ENCODE results near the gene WWC2.
A peak's percentile ranks its signal among the peaks of the same experiment; 100 is the strongest.

WWC2 gene

DNA sequence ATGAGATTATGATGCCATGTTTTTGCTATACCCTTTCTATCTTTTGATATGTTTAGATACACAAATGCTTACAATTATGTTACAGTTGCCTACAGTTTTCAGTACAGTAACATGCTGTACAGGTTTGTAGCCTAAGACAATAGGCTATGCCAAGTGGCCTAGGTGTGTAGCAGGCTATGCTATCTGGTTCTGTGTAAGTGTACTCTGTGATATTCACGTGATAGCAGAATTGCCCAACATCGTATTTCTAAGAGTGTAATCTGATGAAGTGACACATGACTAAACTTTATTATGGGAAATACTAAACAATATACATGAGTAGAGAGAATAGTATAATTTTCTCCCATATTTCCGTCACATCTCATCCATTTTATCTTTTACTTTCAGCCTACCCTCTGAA lies 124.0 kb downstream of the WWC2 start:
- Mint-ChIP-seq H3K27ac (no peak overlapping the region), H3K4me1 (no peaks in the 10 kb centered on the region), H3K4me3 (no peak overlapping the region), H3K36me3 (ENCODE audit: low read depth) (peaks cover 66% of the 10 kb centered on the region), H3K27me3 (ENCODE audit: low read depth, poor library complexity) (no peaks in the 10 kb centered on the region), H3K9me3 (no peaks in the 10 kb centered on the region)
- no peak for DNase-seq
- TF ChIP-seq, protein P1, sequence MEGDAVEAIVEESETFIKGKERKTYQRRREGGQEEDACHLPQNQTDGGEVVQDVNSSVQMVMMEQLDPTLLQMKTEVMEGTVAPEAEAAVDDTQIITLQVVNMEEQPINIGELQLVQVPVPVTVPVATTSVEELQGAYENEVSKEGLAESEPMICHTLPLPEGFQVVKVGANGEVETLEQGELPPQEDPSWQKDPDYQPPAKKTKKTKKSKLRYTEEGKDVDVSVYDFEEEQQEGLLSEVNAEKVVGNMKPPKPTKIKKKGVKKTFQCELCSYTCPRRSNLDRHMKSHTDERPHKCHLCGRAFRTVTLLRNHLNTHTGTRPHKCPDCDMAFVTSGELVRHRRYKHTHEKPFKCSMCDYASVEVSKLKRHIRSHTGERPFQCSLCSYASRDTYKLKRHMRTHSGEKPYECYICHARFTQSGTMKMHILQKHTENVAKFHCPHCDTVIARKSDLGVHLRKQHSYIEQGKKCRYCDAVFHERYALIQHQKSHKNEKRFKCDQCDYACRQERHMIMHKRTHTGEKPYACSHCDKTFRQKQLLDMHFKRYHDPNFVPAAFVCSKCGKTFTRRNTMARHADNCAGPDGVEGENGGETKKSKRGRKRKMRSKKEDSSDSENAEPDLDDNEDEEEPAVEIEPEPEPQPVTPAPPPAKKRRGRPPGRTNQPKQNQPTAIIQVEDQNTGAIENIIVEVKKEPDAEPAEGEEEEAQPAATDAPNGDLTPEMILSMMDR (IDR thresholded peaks at IDR 0.05) = no peak

- H3K36me3 Mint-ChIP-seq (ENCODE audit: low read depth) = peaks cover 67% of the 10 kb centered on the region
Observed at GRCh38 chr4:183229397-183229796, 130.3 kb downstream of the WWC2 start.

DNA sequence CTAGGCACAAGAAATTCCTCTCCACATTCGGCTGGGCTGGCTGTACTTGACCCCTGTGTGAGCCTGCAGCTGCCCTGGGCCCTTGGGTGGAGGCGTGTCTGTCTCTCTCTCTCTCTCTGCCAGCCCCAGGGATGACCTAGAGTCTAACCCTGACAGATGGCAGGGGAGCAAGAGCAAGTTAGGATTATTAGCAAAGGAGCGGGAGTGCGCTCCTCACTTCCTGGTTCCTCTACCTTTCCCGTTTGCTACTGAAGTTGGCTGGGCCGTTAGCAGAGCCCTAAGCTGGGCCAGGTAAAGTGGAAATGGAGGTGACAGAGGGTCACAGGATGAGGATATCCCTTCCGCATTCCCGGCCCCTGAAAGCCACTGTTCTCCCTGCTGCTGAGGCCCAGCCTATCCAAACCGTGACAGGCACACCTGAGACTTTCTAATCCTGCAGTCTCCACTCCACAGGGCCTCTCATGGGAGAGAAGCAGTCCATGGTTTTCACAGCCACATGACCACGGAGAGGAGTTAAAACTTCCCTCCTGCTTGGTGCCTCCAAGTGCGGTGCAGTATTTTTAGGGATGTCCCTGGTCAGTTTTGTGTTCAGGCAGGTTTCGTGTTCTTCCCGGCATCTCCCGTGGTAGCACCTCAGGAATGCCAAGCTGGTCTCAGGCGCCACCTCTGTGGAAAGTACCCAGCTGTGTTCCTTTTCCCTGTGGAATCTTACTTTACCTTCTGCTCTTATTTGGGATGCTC lies 141.7 kb downstream of the WWC2 start:
- no peak for DNase-seq
- Mint-ChIP-seq H3K36me3 (ENCODE audit: low read depth) (peaks cover 41% of the 10 kb centered on the region), H3K4me1 (peaks cover 31% of the 10 kb centered on the region)

More at GRCh38 chr4:183229397-183229796, 130.3 kb downstream of the WWC2 start:
- no peak for DNase-seq
- Mint-ChIP-seq H3K4me3 (no peak overlapping the region), H3K9me3 (no peaks in the 10 kb centered on the region), H3K27ac (no peak overlapping the region), H3K27me3 (ENCODE audit: low read depth, poor library complexity) (no peaks in the 10 kb centered on the region), H3K4me1 (peaks cover 3% of the 10 kb centered on the region)
- TF ChIP-seq, protein P1 (IDR thresholded peaks at IDR 0.05) = no peak

GRCh38 chr4:183241322-183241640 lies 142.2 kb downstream of the WWC2 start:
- Mint-ChIP-seq H3K27me3 (ENCODE audit: low read depth, poor library complexity) (no peaks in the 10 kb centered on the region), H3K9me3 (peaks cover 20% of the 10 kb centered on the region), H3K4me1 (peaks cover 31% of the 10 kb centered on the region), H3K4me3 (no peak overlapping the region), H3K36me3 (ENCODE audit: low read depth) (peaks cover 41% of the 10 kb centered on the region), H3K27ac (peak overlapping the region; percentile 12)
- TF ChIP-seq, protein P1 (IDR thresholded peaks at IDR 0.05) = no peak
- no peak for DNase-seq

More for the DNA sequence above, 141.7 kb downstream of the WWC2 start:
- Mint-ChIP-seq H3K27me3 (ENCODE audit: low read depth, poor library complexity) (no peaks in the 10 kb centered on the region), H3K4me3 (no peak overlapping the region), H3K27ac (peak overlapping the region; percentile 52), H3K9me3 (peaks cover 25% of the 10 kb centered on the region)
- TF ChIP-seq, protein P1 (IDR thresholded peaks at IDR 0.05) = no peak

- H3K9me3 Mint-ChIP-seq = peaks cover 15% of the 10 kb centered on the region
- H3K27me3 Mint-ChIP-seq (ENCODE audit: low read depth, poor library complexity) = no peaks in the 10 kb centered on the region
- no peak for DNase-seq
- H3K27ac Mint-ChIP-seq = no peak overlapping the region
- TF ChIP-seq, protein P1 (IDR thresholded peaks at IDR 0.05) = no peak
- H3K4me1 Mint-ChIP-seq = peaks cover 31% of the 10 kb centered on the region
- peaks cover 41% of the 10 kb centered on the region for H3K36me3 Mint-ChIP-seq (ENCODE audit: low read depth)
- H3K4me3 Mint-ChIP-seq = no peak overlapping the region
Observed at GRCh38 chr4:183241721-183242151, 142.7 kb downstream of the WWC2 start.

DNA sequence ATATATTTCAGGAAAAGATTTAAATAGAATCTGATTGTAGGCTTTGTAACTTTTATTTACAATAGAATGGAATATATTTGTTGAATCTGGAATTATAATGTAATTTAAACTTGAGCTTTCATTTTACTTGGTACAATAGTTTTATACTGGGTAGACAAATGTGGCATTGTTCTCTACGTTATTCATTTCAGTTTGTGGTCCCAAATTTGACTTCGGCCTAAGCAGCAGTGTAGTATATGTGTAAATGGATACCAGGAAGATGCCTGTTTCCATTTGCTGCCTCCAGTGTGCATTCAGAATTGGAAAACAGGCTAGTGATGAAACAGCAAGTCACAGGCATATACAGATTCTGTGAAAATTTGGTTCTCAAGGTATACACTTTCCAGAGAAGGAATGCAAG lies 143.2 kb downstream of the WWC2 start:
- TF ChIP-seq, protein P1 (IDR thresholded peaks at IDR 0.05) = no peak
- no peak overlapping the region for H3K4me3 Mint-ChIP-seq
- H3K4me1 Mint-ChIP-seq = peaks cover 31% of the 10 kb centered on the region
- H3K27me3 Mint-ChIP-seq (ENCODE audit: low read depth, poor library complexity) = no peaks in the 10 kb centered on the region
- peaks cover 38% of the 10 kb centered on the region for H3K36me3 Mint-ChIP-seq (ENCODE audit: low read depth)
- no peak for DNase-seq
- H3K27ac Mint-ChIP-seq = no peak overlapping the region
- peaks cover 13% of the 10 kb centered on the region for H3K9me3 Mint-ChIP-seq

Data from nephron progenitor cell (in vitro differentiated cells).